Mammary epithelial cell (primary cell): Measurements from ENCODE around the gene C10orf53.

Experiments
- EZH2 ChIP-seq: IDR thresholded peaks from 2 replicates; pipeline ENCODE4 v1.6.1; 2012; ENCODE audit warnings: low read length, inconsistent platforms, borderline replicate concordance
- TF ChIP-seq, protein P1 (sequence below), 2 donors: IDR thresholded peaks in 1 of 2; conservative IDR thresholded peaks in 1 of 2; 2 replicates each; pipeline ENCODE4 v1.5.1; 2011 to 2012; ENCODE audit warnings: inconsistent platforms in 2 of 2, low read length in 2 of 2, mild to moderate bottlenecking in 2 of 2, control low read depth in 1 of 2, low read depth in 1 of 2; ENCODE audit not compliant: insufficient read depth in 1 of 2; ENCODE audit errors: extremely low read depth in 1 of 2

DNA sequence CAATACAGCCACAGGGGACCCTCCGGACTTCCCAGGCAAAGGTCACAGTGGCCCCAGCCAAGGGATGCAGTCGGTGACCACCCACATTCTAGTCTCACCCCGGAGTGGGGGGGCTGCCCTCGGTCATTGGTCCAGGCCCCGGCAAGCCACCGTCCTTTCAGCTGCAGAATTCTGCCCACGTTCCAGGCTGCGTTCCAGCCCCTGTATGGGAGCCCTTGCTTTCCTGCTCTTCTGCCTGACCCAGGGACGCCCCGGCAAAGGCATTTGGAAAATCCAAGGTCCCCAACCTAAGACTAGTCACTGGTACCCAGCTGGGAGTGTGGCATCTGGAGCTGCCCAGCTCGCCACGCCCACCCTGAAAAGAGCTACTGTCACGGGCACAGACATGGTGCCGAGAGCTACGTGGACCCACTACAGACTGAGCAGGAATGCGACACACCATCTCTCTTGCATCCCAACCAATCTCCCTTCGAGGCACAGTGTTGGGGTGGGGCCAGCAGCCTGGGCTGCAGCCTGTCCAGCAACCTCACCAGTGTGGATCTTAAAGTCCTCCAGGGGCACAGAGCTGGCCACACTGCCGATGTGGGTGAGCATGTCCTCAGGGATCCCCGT lies 64.1 kb downstream of the C10orf53 start:
- TF ChIP-seq, protein P1, sequence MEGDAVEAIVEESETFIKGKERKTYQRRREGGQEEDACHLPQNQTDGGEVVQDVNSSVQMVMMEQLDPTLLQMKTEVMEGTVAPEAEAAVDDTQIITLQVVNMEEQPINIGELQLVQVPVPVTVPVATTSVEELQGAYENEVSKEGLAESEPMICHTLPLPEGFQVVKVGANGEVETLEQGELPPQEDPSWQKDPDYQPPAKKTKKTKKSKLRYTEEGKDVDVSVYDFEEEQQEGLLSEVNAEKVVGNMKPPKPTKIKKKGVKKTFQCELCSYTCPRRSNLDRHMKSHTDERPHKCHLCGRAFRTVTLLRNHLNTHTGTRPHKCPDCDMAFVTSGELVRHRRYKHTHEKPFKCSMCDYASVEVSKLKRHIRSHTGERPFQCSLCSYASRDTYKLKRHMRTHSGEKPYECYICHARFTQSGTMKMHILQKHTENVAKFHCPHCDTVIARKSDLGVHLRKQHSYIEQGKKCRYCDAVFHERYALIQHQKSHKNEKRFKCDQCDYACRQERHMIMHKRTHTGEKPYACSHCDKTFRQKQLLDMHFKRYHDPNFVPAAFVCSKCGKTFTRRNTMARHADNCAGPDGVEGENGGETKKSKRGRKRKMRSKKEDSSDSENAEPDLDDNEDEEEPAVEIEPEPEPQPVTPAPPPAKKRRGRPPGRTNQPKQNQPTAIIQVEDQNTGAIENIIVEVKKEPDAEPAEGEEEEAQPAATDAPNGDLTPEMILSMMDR (conservative IDR thresholded peaks at IDR 0.05 in 1 of 2, IDR thresholded peaks at IDR 0.05 in 1 of 2; ENCODE audit: extremely low read depth in 1 of 2, insufficient read depth in 1 of 2, low read depth in 1 of 2, low read length in 2 of 2) = no peak
- TF ChIP-seq EZH2 = no peak
